IMR-90 (cell line): ENCODE results near the gene BCCIP. TPM values are rescaled to one million over a fixed set of nuclear protein-coding genes. Genes with fewer than 3 reads are reported as not detected.
A peak's percentile ranks its signal among the peaks of the same experiment; 100 is the strongest.

ENCODE experiments used
- ATAC-seq: fragments of 200-7000 bp; cut with Tn5 transposase; 2 replicates; pipeline ENCODE4 v1.9.1; 2020; ENCODE audit warnings: low read depth, mild to moderate bottlenecking, moderate library complexity
- BruUV-seq: library from RNA; stranded (reverse); fragments of 400-500 nt; replicated peaks from 2 replicates; lab custom pipeline; 2021; lab: Mats Ljungman, UMichigan
- CTCF ChIA-PET: fragments of 300-600 bp; formaldehyde crosslinking; extraction: SDS; loops from one replicate; lab custom pipeline; 2021; ENCODE audit warnings: antibody characterized with exemption; lab: Yijun Ruan, JAX
- POLR2A ChIA-PET: fragments of 300-600 bp; sonication (Branson Sonifier 250); formaldehyde crosslinking; loops from one replicate; lab custom pipeline; 2022; ENCODE audit warnings: antibody characterized with exemption; ENCODE audit not compliant: unreplicated experiment; lab: Charles Lee
- DNase-seq: peaks from one replicate; pipeline ENCODE4 v3.0.0; 2013
- H2AFZ ChIP-seq: replicated peaks from 2 replicates; pipeline ENCODE3; 2013; ENCODE audit warnings: low read length, mild to moderate bottlenecking; ENCODE audit not compliant: poor library complexity
- H2AK5ac ChIP-seq: 2 replicates; pipeline ENCODE4 v1.6.1; 2013; ENCODE audit warnings: low read depth, low read length, inconsistent platforms
- H2AK9ac ChIP-seq: replicated peaks from 2 replicates; pipeline ENCODE3; 2013; ENCODE audit warnings: mild to moderate bottlenecking, low read depth, low read length, moderate library complexity; ENCODE audit not compliant: poor library complexity
- H2BK120ac ChIP-seq: 2 replicates; pipeline ENCODE4 v1.6.1; 2013; ENCODE audit warnings: low read depth, low read length, inconsistent platforms
- H2BK15ac ChIP-seq: 3 replicates; pipeline ENCODE4 v1.6.1; 2013; ENCODE audit warnings: low read depth, low read length, inconsistent platforms
- H2BK20ac ChIP-seq: 2 replicates; pipeline ENCODE4 v1.6.1; 2013; ENCODE audit warnings: low read depth, mild to moderate bottlenecking, inconsistent platforms, low read length, moderate library complexity
- H2BK5ac ChIP-seq: 2 replicates; pipeline ENCODE4 v1.6.1; 2013; ENCODE audit warnings: mild to moderate bottlenecking, low read depth, low read length, inconsistent platforms; ENCODE audit not compliant: poor library complexity, severe bottlenecking
- H3K14ac ChIP-seq: replicated peaks from 2 replicates; pipeline ENCODE4 v1.6.1; 2013; ENCODE audit warnings: low read depth, low read length, inconsistent platforms
- H3K18ac ChIP-seq: 2 replicates; pipeline ENCODE4 v1.6.1; 2013; ENCODE audit warnings: low read depth, low read length, control low read depth
- H3K23ac ChIP-seq: 2 replicates; pipeline ENCODE4 v1.6.1; 2013; ENCODE audit warnings: low read depth, low read length, inconsistent platforms
- H3K27ac ChIP-seq: 2 replicates; pipeline ENCODE4 v1.5.1; 2013; ENCODE audit warnings: mild to moderate bottlenecking, control low read depth, low read length; ENCODE audit not compliant: insufficient read depth
- H3K27me3 ChIP-seq: 2 replicates; pipeline ENCODE4 v1.6.1; 2013; ENCODE audit warnings: low read length; ENCODE audit not compliant: control insufficient read depth, insufficient read depth
- H3K36me3 ChIP-seq: 2 replicates; pipeline ENCODE4 v1.6.1; 2013; ENCODE audit warnings: low read length, mixed read lengths; ENCODE audit not compliant: control insufficient read depth, insufficient read depth
- H3K4ac ChIP-seq: 2 replicates; pipeline ENCODE4 v1.6.1; 2013; ENCODE audit warnings: low read depth, low read length, inconsistent platforms
- H3K4me1 ChIP-seq: 2 replicates; pipeline ENCODE4 v1.6.1; 2013; ENCODE audit warnings: low read length, mixed read lengths; ENCODE audit not compliant: control insufficient read depth, insufficient read depth
- H3K4me2 ChIP-seq: 2 replicates; pipeline ENCODE4 v1.6.1; 2013; ENCODE audit warnings: low read depth, mild to moderate bottlenecking, control low read depth, low read length, moderate library complexity
- H3K4me3 ChIP-seq: 2 replicates; pipeline ENCODE4 v1.5.1; 2013; ENCODE audit warnings: low read depth, mild to moderate bottlenecking, control low read depth, low read length, moderate library complexity; ENCODE audit not compliant: insufficient read depth
- H3K56ac ChIP-seq: 2 replicates; pipeline ENCODE4 v1.6.1; 2013; ENCODE audit warnings: low read length, inconsistent platforms; ENCODE audit not compliant: insufficient read depth; ENCODE audit errors: extremely low read depth
- H3K79me1 ChIP-seq, 2 experiments: 2 replicates each; pipeline ENCODE4 v1.6.1; 2013; ENCODE audit warnings: low read length in 2 of 2, inconsistent platforms in 1 of 2, low read depth in 1 of 2
- H3K9ac ChIP-seq: 2 replicates; pipeline ENCODE4 v1.6.1; 2013; ENCODE audit warnings: low read depth, low read length, control low read depth
- H3K9me1 ChIP-seq: 2 replicates; pipeline ENCODE4 v1.6.1; 2013; ENCODE audit warnings: low read length, inconsistent platforms; ENCODE audit not compliant: insufficient read depth
- H3K9me3 ChIP-seq: 2 replicates; pipeline ENCODE4 v1.6.1; 2013; ENCODE audit warnings: low read length; ENCODE audit not compliant: control insufficient read depth, insufficient read depth
- H4K20me1 ChIP-seq: 2 replicates; pipeline ENCODE4 v1.6.1; 2013; ENCODE audit warnings: low read length, inconsistent platforms; ENCODE audit not compliant: insufficient read depth
- H4K5ac ChIP-seq: 2 replicates; pipeline ENCODE4 v1.6.1; 2013; ENCODE audit warnings: mild to moderate bottlenecking, low read depth, low read length, control low read depth
- H4K8ac ChIP-seq, 2 experiments: 2 replicates each; pipeline ENCODE4 v1.6.1; 2013; ENCODE audit warnings: low read depth in 2 of 2, low read length in 2 of 2, control low read depth in 1 of 2, inconsistent platforms in 1 of 2
- H4K91ac ChIP-seq: 2 replicates; pipeline ENCODE4 v1.6.1; 2013; ENCODE audit warnings: low read depth, low read length, inconsistent platforms; ENCODE audit not compliant: insufficient read depth
- BHLHE40 ChIP-seq: fragments of 150-350 bp; IDR thresholded peaks from 2 replicates; pipeline ENCODE4 v1.6.1; 2016; ENCODE audit warnings: mild to moderate bottlenecking, low read depth, low read length
- CEBPB ChIP-seq: IDR thresholded peaks from 2 replicates; pipeline ENCODE4 v1.6.1; 2012; ENCODE audit warnings: low read depth, low read length, improper control_type of control experiment
- CHD1 ChIP-seq: IDR thresholded peaks from 2 replicates; pipeline ENCODE4 v1.6.1; 2012; ENCODE audit warnings: low read depth, low read length, improper control_type of control experiment
- FOS ChIP-seq: fragments of 150-350 bp; IDR thresholded peaks from 2 replicates; pipeline ENCODE4 v1.6.1; 2016; ENCODE audit warnings: low read depth, low read length
- MAFK ChIP-seq: IDR thresholded peaks from 2 replicates; pipeline ENCODE4 v1.6.1; 2012; ENCODE audit warnings: low read depth, low read length, improper control_type of control experiment
- MXI1 ChIP-seq: IDR thresholded peaks from 2 replicates; pipeline ENCODE4 v1.6.1; 2012; ENCODE audit warnings: low read depth, mild to moderate bottlenecking, low read length, moderate library complexity, borderline replicate concordance
- NFE2L2 ChIP-seq: fragments of 150-350 bp; IDR thresholded peaks from 2 replicates; pipeline ENCODE4 v1.6.1; 2016; ENCODE audit warnings: low read depth, mild to moderate bottlenecking, low read length
- POLR2A ChIP-seq: IDR thresholded peaks from 2 replicates; pipeline ENCODE4 v1.6.1; 2012; ENCODE audit warnings: mild to moderate bottlenecking, low read depth, low read length
- RAD21 ChIP-seq: IDR thresholded peaks from 2 replicates; pipeline ENCODE4 v1.6.1; 2012; ENCODE audit warnings: low read length, improper control_type of control experiment
- RCOR1 ChIP-seq: IDR thresholded peaks from 2 replicates; pipeline ENCODE4 v1.6.1; 2012; ENCODE audit warnings: mild to moderate bottlenecking, low read length, improper control_type of control experiment; ENCODE audit not compliant: insufficient replicate concordance
- RFX5 ChIP-seq: IDR thresholded peaks from 2 replicates; pipeline ENCODE4 v1.8.0; 2012; ENCODE audit warnings: low read depth, mild to moderate bottlenecking, low read length, moderate library complexity
- SMC3 ChIP-seq: fragments of 150-350 bp; IDR thresholded peaks from 2 replicates; pipeline ENCODE4 v1.6.1; 2016; ENCODE audit warnings: low read depth, mild to moderate bottlenecking, antibody characterized with exemption, low read length, moderate library complexity
- whole genome bisulfite sequencing, 2 experiments: methylation state at CpG; one replicate each; pipeline versions ENCODE4 v1.1.5 to v1.1.7; 2013; ENCODE audit warnings: missing lambda C conversion rate in 2 of 2; ENCODE audit not compliant: insufficient read length in 1 of 2; ENCODE audit errors: extremely low coverage in 2 of 2; 5-methylcytosine and 5-hydroxymethylcytosine counted together
- dilution Hi-C: fragments of 300-500 bp; cut with HindIII; formaldehyde crosslinking; loops from one replicate; pipeline ENCODE4 v1.14.3; 2018; ENCODE audit warnings: low sequenced_read_pairs; ENCODE audit not compliant: unreplicated experiment
- in situ Hi-C: fragments of 300-500 bp; cut with MboI; formaldehyde crosslinking; loops from 3 replicates; pipeline ENCODE4 v1.14.3; 2019; ENCODE audit warnings: low sequenced_read_pairs, inconsistent platforms, mixed read lengths
- intact Hi-C: fragments of 100-400 bp; cut with micrococcal nuclease; formaldehyde crosslinking; loops from 2 replicates; pipeline ENCODE4 v1.10.0; 2022
- polyA plus RNA-seq, 3 experiments: library from polyadenylated mRNA; depleted of rRNA; stranded (reverse); fragments of >200 nt; gene quantifications; 2 replicates each; pipeline ENCODE4 v1.2.3, GENCODE V29; 2012; ENCODE audit warnings: low replicate concordance in 1 of 3
- total RNA-seq: library from RNA; depleted of rRNA; stranded (reverse); fragments of >200 nt; gene quantifications from 2 replicates; pipeline ENCODE4 v1.2.3, GENCODE V29; 2012
- TF ChIP-seq, protein P1 (sequence below): fragments of 150-350 bp; IDR thresholded peaks from 2 replicates; pipeline ENCODE4 v1.6.1; 2017; ENCODE audit warnings: mild to moderate bottlenecking, antibody characterized with exemption, low read length, low read depth
- TF ChIP-seq, protein P2 (sequence below): fragments of 150-350 bp; IDR thresholded peaks from 2 replicates; pipeline ENCODE4 v1.6.1; 2016; ENCODE audit warnings: low read depth, mild to moderate bottlenecking, low read length, moderate library complexity, borderline replicate concordance
- TF ChIP-seq, protein P3 (sequence below): conservative IDR thresholded peaks from 2 replicates; pipeline ENCODE4 v1.5.1; 2012; ENCODE audit warnings: mild to moderate bottlenecking, low read depth, low read length, improper control_type of control experiment

The BCCIP gene
- total and polyA plus RNA-seq, 2 of the 4 experiments (the other 2 are of a cell fraction), result 31.9 to 49.2 TPM

DNA sequence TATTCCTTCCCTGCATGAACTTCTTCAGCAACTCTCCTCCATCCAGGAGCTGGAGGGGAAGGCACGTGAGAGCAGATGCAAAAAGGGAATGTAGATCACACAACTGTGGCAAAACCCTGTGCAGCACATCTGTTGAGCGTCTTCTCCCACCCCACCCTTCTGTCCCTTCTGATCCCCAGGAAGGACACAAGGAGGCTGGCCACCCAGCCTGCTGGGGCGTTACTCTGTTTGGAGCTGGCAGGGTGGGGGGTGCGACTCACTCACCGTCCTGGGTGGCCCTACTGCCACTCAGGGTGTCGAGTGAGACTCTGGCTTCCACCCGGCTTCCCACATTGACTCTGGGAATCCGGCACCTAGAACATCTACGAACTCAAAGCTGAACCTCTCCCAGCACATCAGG lies 37.6 kb upstream of the BCCIP start:
- H2AK9ac ChIP-seq, result peak overlapping the region; percentile 59
- no peak overlapping the region for H3K18ac ChIP-seq
- DNase-seq, result no peak
- H2BK20ac ChIP-seq, result no peak overlapping the region
- H3K79me1 ChIP-seq, result no peaks in the 10 kb centered on the region
- no peak overlapping the region for H4K5ac ChIP-seq
- ChIA-PET CTCF (no interaction called here), POLR2A (no interaction called here)
- ATAC-seq, result no peak
- no peak overlapping the region for H3K14ac ChIP-seq
- WGBS, 2 experiments, result no CpG with 5 or more reads among the region's 9 CpGs
- no peak overlapping the region for H4K8ac ChIP-seq
- no peak overlapping the region for H3K56ac ChIP-seq
- in situ Hi-C loops (no loop called here), dilution Hi-C loops (no loop called here), intact Hi-C loops (no loop called here)
- H3K27ac ChIP-seq, result no peak overlapping the region
- no peak overlapping the region for H2BK15ac ChIP-seq
- H3K9me1 ChIP-seq, result no peaks in the 10 kb centered on the region
- no peak overlapping the region for H2AK5ac ChIP-seq
- TF ChIP-seq, protein P1, sequence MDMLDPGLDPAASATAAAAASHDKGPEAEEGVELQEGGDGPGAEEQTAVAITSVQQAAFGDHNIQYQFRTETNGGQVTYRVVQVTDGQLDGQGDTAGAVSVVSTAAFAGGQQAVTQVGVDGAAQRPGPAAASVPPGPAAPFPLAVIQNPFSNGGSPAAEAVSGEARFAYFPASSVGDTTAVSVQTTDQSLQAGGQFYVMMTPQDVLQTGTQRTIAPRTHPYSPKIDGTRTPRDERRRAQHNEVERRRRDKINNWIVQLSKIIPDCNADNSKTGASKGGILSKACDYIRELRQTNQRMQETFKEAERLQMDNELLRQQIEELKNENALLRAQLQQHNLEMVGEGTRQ, result no peak
- TF ChIP-seq MXI1 (no peak), RFX5 (no peak), CEBPB (no peak), RAD21 (no peak), NFE2L2 (no peak), RCOR1 (no peak), SMC3 (no peak), BHLHE40 (no peak), CHD1 (no peak), FOS (no peak), MAFK (no peak), POLR2A (no peak)
- TF ChIP-seq, protein P2, sequence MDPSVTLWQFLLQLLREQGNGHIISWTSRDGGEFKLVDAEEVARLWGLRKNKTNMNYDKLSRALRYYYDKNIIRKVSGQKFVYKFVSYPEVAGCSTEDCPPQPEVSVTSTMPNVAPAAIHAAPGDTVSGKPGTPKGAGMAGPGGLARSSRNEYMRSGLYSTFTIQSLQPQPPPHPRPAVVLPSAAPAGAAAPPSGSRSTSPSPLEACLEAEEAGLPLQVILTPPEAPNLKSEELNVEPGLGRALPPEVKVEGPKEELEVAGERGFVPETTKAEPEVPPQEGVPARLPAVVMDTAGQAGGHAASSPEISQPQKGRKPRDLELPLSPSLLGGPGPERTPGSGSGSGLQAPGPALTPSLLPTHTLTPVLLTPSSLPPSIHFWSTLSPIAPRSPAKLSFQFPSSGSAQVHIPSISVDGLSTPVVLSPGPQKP, result no peak
- TF ChIP-seq, protein P3, sequence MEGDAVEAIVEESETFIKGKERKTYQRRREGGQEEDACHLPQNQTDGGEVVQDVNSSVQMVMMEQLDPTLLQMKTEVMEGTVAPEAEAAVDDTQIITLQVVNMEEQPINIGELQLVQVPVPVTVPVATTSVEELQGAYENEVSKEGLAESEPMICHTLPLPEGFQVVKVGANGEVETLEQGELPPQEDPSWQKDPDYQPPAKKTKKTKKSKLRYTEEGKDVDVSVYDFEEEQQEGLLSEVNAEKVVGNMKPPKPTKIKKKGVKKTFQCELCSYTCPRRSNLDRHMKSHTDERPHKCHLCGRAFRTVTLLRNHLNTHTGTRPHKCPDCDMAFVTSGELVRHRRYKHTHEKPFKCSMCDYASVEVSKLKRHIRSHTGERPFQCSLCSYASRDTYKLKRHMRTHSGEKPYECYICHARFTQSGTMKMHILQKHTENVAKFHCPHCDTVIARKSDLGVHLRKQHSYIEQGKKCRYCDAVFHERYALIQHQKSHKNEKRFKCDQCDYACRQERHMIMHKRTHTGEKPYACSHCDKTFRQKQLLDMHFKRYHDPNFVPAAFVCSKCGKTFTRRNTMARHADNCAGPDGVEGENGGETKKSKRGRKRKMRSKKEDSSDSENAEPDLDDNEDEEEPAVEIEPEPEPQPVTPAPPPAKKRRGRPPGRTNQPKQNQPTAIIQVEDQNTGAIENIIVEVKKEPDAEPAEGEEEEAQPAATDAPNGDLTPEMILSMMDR, result no peak
- BruUV-seq, result no TSS peak
- no peaks in the 10 kb centered on the region for H3K27me3 ChIP-seq
- no peaks in the 10 kb centered on the region for H3K4me1 ChIP-seq
- H2BK5ac ChIP-seq, result no peak overlapping the region
- H2AFZ ChIP-seq, result no peak overlapping the region
- H3K9ac ChIP-seq, result no peak overlapping the region
- no peak overlapping the region for H3K4me2 ChIP-seq
- no peak overlapping the region for H3K23ac ChIP-seq
- H3K4me3 ChIP-seq, result no peak overlapping the region
- H4K20me1 ChIP-seq, result no peaks in the 10 kb centered on the region
- H2BK120ac ChIP-seq, result no peak overlapping the region
- H4K91ac ChIP-seq, result no peak overlapping the region
- peaks cover 15% of the 10 kb centered on the region for H3K36me3 ChIP-seq
- H3K9me3 ChIP-seq, result no peaks in the 10 kb centered on the region
- no peak overlapping the region for H3K4ac ChIP-seq
